Aorta (tissue), 5 donors: ENCODE results near the gene CMAS. TPM values are rescaled to one million over a fixed set of nuclear protein-coding genes. Genes with fewer than 3 reads are reported as not detected.

Experiments
- ATAC-seq: fragments of 200-7000 bp; cut with Tn5 transposase; one replicate; pipeline ENCODE4 v1.9.1; 2022; ENCODE audit warnings: moderate library complexity; ENCODE audit not compliant: low FRiP score
- DNase-seq, 2 donors: peaks; one replicate each; pipeline ENCODE4 v3.0.0-alpha.2; 2020
- H3K27ac ChIP-seq, 2 donors: one replicate each; pipeline ENCODE4 v1.5.1; 2013; ENCODE audit warnings: low read length in 2 of 2, mild to moderate bottlenecking in 2 of 2, moderate library complexity in 2 of 2, control low read depth in 1 of 2, inconsistent platforms in 1 of 2, low read depth in 1 of 2
- H3K27me3 ChIP-seq, 2 donors: one replicate each; pipeline ENCODE4 v1.6.1; 2013; ENCODE audit warnings: control low read depth in 1 of 2, low read length in 1 of 2, mild to moderate bottlenecking in 1 of 2, moderate library complexity in 1 of 2; ENCODE audit not compliant: insufficient read depth in 2 of 2, control insufficient read depth in 1 of 2
- H3K36me3 ChIP-seq, 2 donors: one replicate each; pipeline ENCODE4 v1.6.1; 2013; ENCODE audit warnings: control low read depth in 1 of 2, low read length in 1 of 2, mild to moderate bottlenecking in 1 of 2; ENCODE audit not compliant: insufficient read depth in 2 of 2, control insufficient read depth in 1 of 2
- H3K4me1 ChIP-seq, 2 donors: one replicate each; pipeline ENCODE4 v1.6.1; 2013; ENCODE audit warnings: low read length in 2 of 2, control low read depth in 1 of 2, mild to moderate bottlenecking in 1 of 2, moderate library complexity in 1 of 2; ENCODE audit not compliant: insufficient read depth in 2 of 2, control insufficient read depth in 1 of 2
- H3K4me3 ChIP-seq, 2 donors: one replicate each; pipeline ENCODE4 v1.5.1; 2013; ENCODE audit warnings: low read length in 2 of 2, control low read depth in 1 of 2, mild to moderate bottlenecking in 1 of 2
- H3K9me3 ChIP-seq: one replicate; pipeline ENCODE4 v1.6.1; 2013; ENCODE audit warnings: mild to moderate bottlenecking, low read length; ENCODE audit not compliant: control insufficient read depth
- WGBS, 2 donors: extraction: QIAGEN DNeasy Blood & Tissue Kit; methylation state at CpG; one replicate each; pipeline ENCODE4 v1.1.7; 2013; 5-methylcytosine and 5-hydroxymethylcytosine counted together
- intact Hi-C, 2 donors: fragments of 100-400 bp; cut with DNase I; formaldehyde crosslinking; loops; one replicate each; pipeline versions ENCODE4 v1.14.2 to v1.15.0; 2022
- polyA plus RNA-seq, 2 donors: library from polyadenylated mRNA; stranded (reverse); fragments of 200-250 nt; gene quantifications; one replicate each; pipeline ENCODE4 v1.2.3, GENCODE V29; 2013
- total RNA-seq, 2 donors: library from RNA; stranded (reverse); fragmentation: NEBNext Ultra II Directional; extraction: Animal tissue kit (Norgen Biotek cat#: 25700); gene quantifications; one replicate each; pipeline ENCODE4 v1.2.1, GENCODE V29; 2021
- donor health status: healthy with polysubstance abuse.
- donor health status: Bipolar disorder and iron deficiency.
- donor health status: DM: no; HTN: no; CAD: no.
- donor health status: DM: no; HTN: no; CAD: no.
- donor health status: DM: yes; HTN: yes; CAD: no.

The CMAS gene
- total and polyA plus RNA-seq, 4 donors = 31.3 to 71.5 (median 36.0) TPM

GRCh38 chr12:22039361-22039760, 6.7 kb upstream of the CMAS start:
- Histone ChIP-seq H3K27ac (no peak overlapping the region), H3K4me3 (no peak overlapping the region), H3K4me1 (no peaks in the 10 kb centered on the region), H3K27me3 (no peaks in the 10 kb centered on the region), H3K9me3 (peaks cover 2% of the 10 kb centered on the region), H3K36me3 (no peaks in the 10 kb centered on the region)
- ATAC-seq = no peak
- 71 to 89% methylated on average over 4 of the region's 4 CpGs for WGBS, 2 donors
- no peak for DNase-seq
- intact Hi-C loops = no loop called here

DNA sequence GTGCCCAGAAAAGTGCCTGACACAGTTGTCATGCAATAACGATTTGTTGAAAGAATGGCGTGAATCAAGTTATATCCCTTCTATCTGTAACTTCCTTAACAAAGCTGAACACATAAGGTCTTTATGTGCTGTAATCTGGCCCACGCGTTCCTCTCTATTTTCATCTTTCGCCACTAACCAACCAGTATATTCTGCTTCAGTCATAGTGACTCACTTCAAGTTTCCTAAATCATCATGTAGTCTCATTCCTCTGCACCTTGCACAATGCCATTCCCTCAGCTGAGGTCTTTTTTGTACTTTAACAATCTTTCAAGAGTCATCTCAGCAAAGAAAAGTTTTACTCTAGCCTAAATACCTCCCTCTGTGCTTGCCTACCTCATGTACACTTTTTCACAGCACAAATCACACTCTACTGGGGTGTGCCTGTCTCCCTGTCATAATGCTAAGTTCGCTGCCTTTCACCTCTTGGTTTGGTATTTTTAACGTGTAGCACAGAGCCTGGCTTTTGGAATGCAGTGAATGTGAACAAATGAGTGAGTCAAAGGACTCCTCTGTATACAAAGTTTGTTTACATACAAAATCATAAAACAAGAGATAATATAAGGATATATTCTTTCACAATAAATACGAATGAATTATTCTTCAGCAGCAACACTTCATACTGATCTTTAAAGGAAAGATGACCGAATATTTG, 2.9 kb upstream of the CMAS start:
- H3K27me3 ChIP-seq = no peaks in the 10 kb centered on the region
- H3K9me3 ChIP-seq = peaks cover 2% of the 10 kb centered on the region
- no peak overlapping the region for H3K27ac ChIP-seq
- ATAC-seq = no peak
- peaks cover 0 to 3% of the 10 kb centered on the region in 2 donors for H3K4me1 ChIP-seq
- WGBS, 2 donors = 82 to 85% methylated on average over 9 of the region's 9 CpGs
- no peak for DNase-seq
- H3K36me3 ChIP-seq = no peaks in the 10 kb centered on the region
- no peak overlapping the region for H3K4me3 ChIP-seq
- intact Hi-C loops = no loop called here

DNA sequence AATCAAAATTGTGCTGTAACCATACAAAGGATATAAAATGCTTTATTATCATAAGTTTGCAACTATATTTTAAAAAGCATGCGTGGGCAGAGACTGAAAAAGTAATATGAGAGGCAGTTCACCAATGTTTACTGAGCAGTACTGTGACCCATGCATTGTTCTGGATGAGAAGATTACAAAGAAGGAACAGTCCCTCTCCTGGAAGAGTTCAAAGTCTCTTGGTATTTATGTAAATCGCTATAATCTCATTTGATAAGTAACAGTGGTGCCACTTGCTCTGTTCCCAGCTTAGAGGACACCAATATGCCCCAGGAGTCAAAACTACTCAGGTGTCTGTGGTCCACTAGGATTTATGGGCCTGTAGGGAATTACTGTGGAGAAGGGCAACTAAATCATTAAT, 2.1 kb upstream of the CMAS start:
- no peaks in the 10 kb centered on the region for H3K36me3 ChIP-seq
- no peak for ATAC-seq
- intact Hi-C loops = no loop called here
- H3K9me3 ChIP-seq = no peaks in the 10 kb centered on the region
- H3K27me3 ChIP-seq = no peaks in the 10 kb centered on the region
- H3K27ac ChIP-seq = no peak overlapping the region
- no peak overlapping the region for H3K4me3 ChIP-seq
- H3K4me1 ChIP-seq = peaks cover 0 to 3% of the 10 kb centered on the region in 2 donors
- DNase-seq = no peak
- 74 to 78% methylated on average over 2 of the region's 2 CpGs for WGBS, 2 donors

DNA sequence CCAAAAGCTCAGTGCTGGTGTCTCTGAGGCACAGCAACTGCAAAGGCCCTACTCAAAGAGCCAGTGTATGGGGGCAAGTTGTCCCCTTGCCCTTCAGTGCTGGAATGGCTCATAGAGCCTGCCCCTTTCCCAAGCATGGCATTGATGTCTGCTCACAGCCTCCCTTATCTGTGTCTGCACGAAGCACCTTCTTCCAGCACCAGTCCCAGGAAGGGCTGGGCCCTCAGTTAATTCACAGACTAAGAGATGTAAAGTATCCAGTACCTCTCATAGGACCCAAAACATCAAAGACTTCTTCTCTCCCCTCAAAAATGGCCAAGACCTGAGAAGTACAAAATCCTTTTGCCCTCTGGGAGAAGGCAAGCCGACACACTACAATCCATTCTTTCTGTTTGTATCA, 1.6 kb upstream of the CMAS start:
- 45 to 48% methylated on average over 2 of the region's 2 CpGs for WGBS, 2 donors
- Histone ChIP-seq H3K4me3 (no peak overlapping the region), H3K9me3 (no peaks in the 10 kb centered on the region), H3K27me3 (no peaks in the 10 kb centered on the region), H3K27ac (no peak overlapping the region), H3K36me3 (no peaks in the 10 kb centered on the region), H3K4me1 (peaks cover 0 to 6% of the 10 kb centered on the region in 2 donors)
- intact Hi-C loops = no loop called here
- ATAC-seq (no peak), DNase-seq (no peak)

DNA sequence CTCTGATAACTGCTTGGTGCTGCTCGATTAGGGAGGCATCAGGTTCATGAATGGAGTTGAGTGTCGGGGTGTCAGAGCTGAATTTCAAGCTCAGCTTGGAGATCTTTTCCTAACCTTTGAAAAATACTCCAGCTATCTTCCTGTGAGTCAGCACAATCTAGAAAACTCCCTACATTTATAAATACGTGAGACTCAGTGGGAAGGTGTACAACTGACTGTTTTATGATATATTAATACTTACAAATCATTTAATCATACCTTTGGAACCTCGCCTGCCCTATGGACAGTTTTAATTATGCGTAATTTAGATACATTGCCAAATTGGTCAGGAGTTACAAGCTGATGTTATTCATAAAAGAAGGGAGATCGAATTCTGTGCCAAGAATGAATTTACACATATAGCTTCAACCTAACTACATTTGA, 961 bp downstream of the CMAS start:
- DNase-seq (no peak), ATAC-seq (no peak)
- no peaks in the 10 kb centered on the region for H3K27me3 ChIP-seq
- peaks cover 0 to 6% of the 10 kb centered on the region in 2 donors for H3K4me1 ChIP-seq
- WGBS, 2 donors = 15 to 18% methylated on average over 6 of the region's 6 CpGs
- no peak overlapping the region for H3K27ac ChIP-seq
- H3K4me3 ChIP-seq = peak overlapping the region; percentile 81 to 94
- intact Hi-C loops = no loop called here
- no peaks in the 10 kb centered on the region for H3K36me3 ChIP-seq
- H3K9me3 ChIP-seq = no peaks in the 10 kb centered on the region

DNA sequence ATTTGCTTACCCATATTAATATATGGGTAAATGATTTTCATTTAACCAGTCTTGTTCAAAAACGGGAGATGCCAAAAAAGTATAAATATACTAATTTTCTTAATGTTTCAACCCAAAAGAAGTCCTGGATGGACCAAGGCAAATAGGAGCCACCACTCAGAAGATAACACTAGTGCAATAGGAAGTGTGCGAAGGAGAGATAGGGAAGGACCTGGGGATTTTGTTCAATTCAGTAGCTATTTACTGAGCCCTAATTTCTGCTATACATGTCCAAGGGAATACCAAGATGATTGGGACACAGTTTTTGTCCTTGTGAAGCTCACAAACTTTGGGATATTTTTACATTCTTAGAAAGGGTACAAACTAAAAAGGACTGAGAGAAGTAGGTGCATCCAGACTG, 1.5 kb downstream of the CMAS start:
- Histone ChIP-seq H3K27ac (no peak overlapping the region), H3K9me3 (no peaks in the 10 kb centered on the region), H3K4me1 (peaks cover 0 to 6% of the 10 kb centered on the region in 2 donors), H3K27me3 (no peaks in the 10 kb centered on the region), H3K4me3 (no peak overlapping the region), H3K36me3 (no peaks in the 10 kb centered on the region)
- DNase-seq = no peak
- intact Hi-C loops = no loop called here
- no peak for ATAC-seq
- WGBS, 2 donors = 78 to 79% methylated on average over 2 of the region's 2 CpGs

DNA sequence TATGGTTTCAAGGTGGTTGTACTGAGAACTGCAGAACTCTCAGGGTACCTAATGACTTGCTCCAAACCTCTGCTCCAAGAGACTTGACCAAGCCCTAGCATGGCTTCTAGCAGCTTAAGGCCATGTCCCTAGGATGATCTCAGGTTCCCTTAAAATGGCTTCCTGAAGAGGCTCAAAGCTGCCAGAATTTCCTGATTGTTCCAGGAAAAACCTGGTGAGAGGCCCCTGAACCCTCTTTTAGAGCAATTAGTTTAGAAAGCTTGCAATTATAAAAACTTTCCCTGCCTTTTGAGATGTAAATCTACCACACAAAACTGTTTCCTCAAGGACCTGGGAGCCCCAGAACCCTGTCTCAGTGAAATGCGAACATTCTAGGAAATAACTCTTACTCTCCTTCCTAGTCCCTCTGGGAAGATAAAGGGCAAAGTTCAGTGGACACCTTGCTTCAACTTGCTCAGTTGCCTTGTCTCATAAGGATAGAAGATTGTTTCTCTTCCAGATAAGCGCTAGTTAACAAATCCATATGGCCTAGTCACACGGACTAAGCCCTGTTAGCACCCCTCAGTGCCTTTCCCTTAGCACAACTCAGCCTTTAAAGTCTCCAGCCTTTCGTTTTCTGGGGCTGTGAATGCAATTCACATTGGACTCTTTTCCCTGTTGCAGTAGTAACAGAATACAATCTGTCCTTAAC, 2.5 kb downstream of the CMAS start:
- no peak for DNase-seq
- WGBS, 2 donors = 64 to 67% methylated on average over 4 of the region's 4 CpGs
- no peak overlapping the region for H3K4me3 ChIP-seq
- intact Hi-C loops = no loop called here
- ATAC-seq = no peak
- no peak overlapping the region for H3K27ac ChIP-seq
- H3K36me3 ChIP-seq = no peaks in the 10 kb centered on the region
- H3K9me3 ChIP-seq = no peaks in the 10 kb centered on the region
- H3K27me3 ChIP-seq = no peaks in the 10 kb centered on the region
- peaks cover 0 to 6% of the 10 kb centered on the region in 2 donors for H3K4me1 ChIP-seq

GRCh38 chr12:22050078-22050477, 4.1 kb downstream of the CMAS start:
- H3K4me3 ChIP-seq = no peak overlapping the region
- DNase-seq = no peak
- H3K36me3 ChIP-seq = no peaks in the 10 kb centered on the region
- H3K27ac ChIP-seq = no peak overlapping the region
- H3K4me1 ChIP-seq = peaks cover 0 to 6% of the 10 kb centered on the region in 2 donors
- intact Hi-C loops = no loop called here
- H3K9me3 ChIP-seq = no peaks in the 10 kb centered on the region
- no peaks in the 10 kb centered on the region for H3K27me3 ChIP-seq
- 90 to 94% methylated on average over 4 of the region's 4 CpGs for WGBS, 2 donors
- ATAC-seq = no peak

- Histone ChIP-seq H3K4me3 (no peak overlapping the region), H3K9me3 (no peaks in the 10 kb centered on the region), H3K36me3 (no peaks in the 10 kb centered on the region), H3K27ac (no peak overlapping the region), H3K27me3 (no peaks in the 10 kb centered on the region), H3K4me1 (peaks cover 0 to 6% of the 10 kb centered on the region in 2 donors)
- DNase-seq (no peak), ATAC-seq (no peak)
- intact Hi-C loops = no loop called here
Measured at GRCh38 chr12:22051114-22051698, 5.2 kb downstream of the CMAS start.
